Heart right ventricle (tissue), 16 donors: ENCODE results near the gene ERF. TPM values are rescaled to one million over a fixed set of nuclear protein-coding genes. Genes with fewer than 3 reads are reported as not detected.
A peak's percentile ranks its signal among the peaks of the same experiment; 100 is the strongest.

Experiments
- ATAC-seq, 8 donors: fragments of 200-7000 bp; cut with Tn5 transposase; one replicate each; pipeline ENCODE4 v1.9.1; 2020; ENCODE audit warnings: mild to moderate bottlenecking in 8 of 8, moderate library complexity in 8 of 8, moderate number of reproducible peaks in 1 of 8
- DNase-seq, 2 donors: peaks; one replicate each; pipeline ENCODE4 v3.0.0-alpha.2; 2020
- H3K27ac ChIP-seq, 10 donors: fragments of 200-600 bp; sonication (generic) in 2 of 10; one replicate each; pipeline versions ENCODE4 v1.5.0 to v1.8.0; 2020 to 2022; ENCODE audit warnings: mild to moderate bottlenecking in 3 of 10
- H3K27me3 ChIP-seq, 7 donors: fragments of 200-600 bp; one replicate each; pipeline ENCODE4 v1.8.0; 2021 to 2022; ENCODE audit warnings: mild to moderate bottlenecking in 2 of 7
- H3K36me3 ChIP-seq, 9 donors: fragments of 200-600 bp; sonication (generic) in 1 of 9; one replicate each; pipeline versions ENCODE4 v1.5.0 to v1.8.0; 2020 to 2022; ENCODE audit warnings: mild to moderate bottlenecking in 2 of 9
- H3K4me1 ChIP-seq, 9 donors: fragments of 200-600 bp; sonication (generic) in 1 of 9; one replicate each; pipeline versions ENCODE4 v1.5.0 to v1.8.0; 2020 to 2022; ENCODE audit warnings: mild to moderate bottlenecking in 4 of 9
- H3K4me3 ChIP-seq, 10 donors: fragments of 200-600 bp; sonication (generic) in 2 of 10; one replicate each; pipeline versions ENCODE4 v1.5.0 to v1.8.0; 2020 to 2022; ENCODE audit warnings: mild to moderate bottlenecking in 7 of 10, moderate library complexity in 2 of 10
- H3K9me3 ChIP-seq, 11 donors: fragments of 200-600 bp in 10 of 11; sonication (generic) in 2 of 11; one replicate each; pipeline versions ENCODE4 v1.5.0 to v1.8.0; 2013 to 2022; ENCODE audit warnings: mild to moderate bottlenecking in 2 of 11, control low read depth in 1 of 11, moderate library complexity in 1 of 11
- WGBS, 2 donors: extraction: QIAGEN DNeasy Blood & Tissue Kit; methylation state at CpG; one replicate each; pipeline ENCODE4 v1.1.7; 2013; ENCODE audit warnings: inconsistent platforms in 1 of 2; 5-methylcytosine and 5-hydroxymethylcytosine counted together
- intact Hi-C, 10 donors: fragments of 100-400 bp; cut with DNase I; formaldehyde crosslinking; loops; one replicate each; pipeline versions ENCODE4 v1.11.1 to v1.14.2; 2022
- long read RNA-seq, 3 donors: library from polyadenylated mRNA; unstranded; transcript quantifications; one replicate each; pipeline ENCODE4 v2.0.0, GENCODE V29; 2020 to 2021
- polyA plus RNA-seq, 2 donors: library from polyadenylated mRNA; stranded (reverse); fragments of 200-250 nt; gene quantifications; one replicate each; pipeline ENCODE4 v1.2.3, GENCODE V29; 2013
- total RNA-seq, 10 donors: library from RNA; stranded (reverse); fragmentation: NEBNext Ultra II Directional in 3 of 10; extraction: Animal tissue kit (Norgen Biotek cat#: 25700) in 3 of 10; gene quantifications; one replicate each; pipeline versions ENCODE4 v1.2.1 to v1.2.4, GENCODE V29; 2021 to 2023
- TF ChIP-seq, protein P1 (sequence below), 9 donors: fragments of 200-600 bp; sonication (generic) in 2 of 9; IDR thresholded peaks; one replicate each; pipeline versions ENCODE4 v1.5.0 to v1.8.0; 2021 to 2022; ENCODE audit warnings: antibody characterized with exemption in 9 of 9, mild to moderate bottlenecking in 5 of 9, moderate library complexity in 1 of 9
- donor health status: Arrhythmogenic right ventricular cardiomyopathy.
- donor health status: ischemic (EF 13 %, LVEDD 7.1; RV severe dilation, severe dysfunction).
- donor health status: healthy with polysubstance abuse.
- donor health status: DM: no; HTN: yes; CAD: no.
- donor health status: DM: no; HTN: no; CAD: no.
- donor health status: ischemic (EF 25% LVEDD 6.9; RV normal size, moderate dysfunction).
- donor health status: ischemic (EF 25% LVEDD 5.7; RV mildly dilated, moderate dysfunction).
- donor health status: healthy.
- donor health status: DM: yes; HTN: yes; CAD: no.
- donor health status: Ischemic cardiomyopathy.
- donor health status: ischemic (EF 35%, LVEDD 5.7; RV mildly dilated, moderate dysfunction).
- donor health status: nonischemic (EF 11% LVEDD 7.7; RV severe dilation, severe dysfunction).
- donor health status: DM: yes; HTN: yes; CAD: no.
- donor health status: PGD.
- donor health status: ischemic (EF 29% LVEDD 5.4; RV normal size, mild dysfunction).
- donor health status: nonischemic (EF 23%, LVEDD 6.1; RV moderate dilation, normal function).

The ERF gene
- total RNA-seq (10 to 100 TPM; 29.8 to 40.2 (median 32.9) TPM), polyA plus RNA-seq (10 to 100 TPM; 31.8 to 49.0 TPM)
- long read RNA-seq, donor 1, partial matches to known transcripts, result 0 of 2 reads
- long read RNA-seq, donor 1, other reads (novel, unspliced or antisense), result 2 of 2 reads
- long read RNA-seq, donor 2, partial matches to known transcripts, result 0 of 1 reads
- long read RNA-seq, donor 2, other reads (novel, unspliced or antisense), result 0 of 1 reads
- long read RNA-seq, donor 3, result 0 reads

GRCh38 chr19:42254850-42255765 is at the start of gene ERF:
TSS of gene ERF (minus strand) at chr19:42255128. CDS start at chr19:42254999, 129 bp downstream.
- peak within 1 kb of the TSS; percentile 73 to 100 (median 98) for H3K4me3 ChIP-seq
- intact Hi-C loops, result loop anchor here in 5 of 10 donors (1.0 to 2.0 kb wide), 3 partner anchors 13 to 14 kb away; partner anchors contain the start of gene CIC (in 4 of the 5)
- WGBS, 2 donors, result 1 to 2% methylated on average over 43 to 75 of the region's 75 CpGs

GRCh38 chr19:42303876-42304275 is 48.9 kb upstream of the ERF start:
- Histone ChIP-seq H3K4me3 (no peak overlapping the region), H3K27ac (no peak overlapping the region), H3K4me1 (peaks cover 0 to 18% (median 8%) of the 10 kb centered on the region in 9 donors), H3K9me3 (no peaks in the 10 kb centered on the region), H3K27me3 (no peaks in the 10 kb centered on the region), H3K36me3 (no peaks in the 10 kb centered on the region)
- TF ChIP-seq, protein P1, sequence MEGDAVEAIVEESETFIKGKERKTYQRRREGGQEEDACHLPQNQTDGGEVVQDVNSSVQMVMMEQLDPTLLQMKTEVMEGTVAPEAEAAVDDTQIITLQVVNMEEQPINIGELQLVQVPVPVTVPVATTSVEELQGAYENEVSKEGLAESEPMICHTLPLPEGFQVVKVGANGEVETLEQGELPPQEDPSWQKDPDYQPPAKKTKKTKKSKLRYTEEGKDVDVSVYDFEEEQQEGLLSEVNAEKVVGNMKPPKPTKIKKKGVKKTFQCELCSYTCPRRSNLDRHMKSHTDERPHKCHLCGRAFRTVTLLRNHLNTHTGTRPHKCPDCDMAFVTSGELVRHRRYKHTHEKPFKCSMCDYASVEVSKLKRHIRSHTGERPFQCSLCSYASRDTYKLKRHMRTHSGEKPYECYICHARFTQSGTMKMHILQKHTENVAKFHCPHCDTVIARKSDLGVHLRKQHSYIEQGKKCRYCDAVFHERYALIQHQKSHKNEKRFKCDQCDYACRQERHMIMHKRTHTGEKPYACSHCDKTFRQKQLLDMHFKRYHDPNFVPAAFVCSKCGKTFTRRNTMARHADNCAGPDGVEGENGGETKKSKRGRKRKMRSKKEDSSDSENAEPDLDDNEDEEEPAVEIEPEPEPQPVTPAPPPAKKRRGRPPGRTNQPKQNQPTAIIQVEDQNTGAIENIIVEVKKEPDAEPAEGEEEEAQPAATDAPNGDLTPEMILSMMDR (IDR thresholded peaks at IDR 0.05), result no peak
- ATAC-seq (no peak), DNase-seq (no peak)
- WGBS, 2 donors, result 90 to 94% methylated on average over 8 of the region's 8 CpGs
- intact Hi-C loops, result no loop called here

More at GRCh38 chr19:42254850-42255765, at the start of gene ERF:
- Histone ChIP-seq H3K9me3 (no peaks in the 10 kb centered on the region), H3K4me1 (peaks cover 23 to 51% (median 42%) of the 10 kb centered on the region in 9 donors), H3K27me3 (no peaks in the 10 kb centered on the region), H3K27ac (peak within 1 kb of the TSS; percentile 96 to 100 (median 98)), H3K36me3 (peaks cover 0 to 4% (median 0%) of the 10 kb centered on the region in 9 donors)
- TF ChIP-seq, protein P1 (IDR thresholded peaks at IDR 0.05), result no peak
- DNase-seq (peak; percentile 94 to 96), ATAC-seq (peak; percentile 79 to 88 (median 82))

- Histone ChIP-seq H3K9me3 (no peaks in the 10 kb centered on the region), H3K36me3 (no peaks in the 10 kb centered on the region), H3K4me1 (peaks cover 0 to 18% (median 8%) of the 10 kb centered on the region in 9 donors), H3K27me3 (no peaks in the 10 kb centered on the region), H3K27ac (no peak overlapping the region), H3K4me3 (peak overlapping the region in 5 of 10 donors; percentile 40 to 66 (median 63))
- 65 to 72% methylated on average over 11 of the region's 11 CpGs for WGBS, 2 donors
- no peak for ATAC-seq
- TF ChIP-seq, protein P1 (IDR thresholded peaks at IDR 0.05), result no peak
- intact Hi-C loops, result no loop called here
- DNase-seq, result no peak
Observed at GRCh38 chr19:42303101-42303464, 48.2 kb upstream of the ERF start.

DNA sequence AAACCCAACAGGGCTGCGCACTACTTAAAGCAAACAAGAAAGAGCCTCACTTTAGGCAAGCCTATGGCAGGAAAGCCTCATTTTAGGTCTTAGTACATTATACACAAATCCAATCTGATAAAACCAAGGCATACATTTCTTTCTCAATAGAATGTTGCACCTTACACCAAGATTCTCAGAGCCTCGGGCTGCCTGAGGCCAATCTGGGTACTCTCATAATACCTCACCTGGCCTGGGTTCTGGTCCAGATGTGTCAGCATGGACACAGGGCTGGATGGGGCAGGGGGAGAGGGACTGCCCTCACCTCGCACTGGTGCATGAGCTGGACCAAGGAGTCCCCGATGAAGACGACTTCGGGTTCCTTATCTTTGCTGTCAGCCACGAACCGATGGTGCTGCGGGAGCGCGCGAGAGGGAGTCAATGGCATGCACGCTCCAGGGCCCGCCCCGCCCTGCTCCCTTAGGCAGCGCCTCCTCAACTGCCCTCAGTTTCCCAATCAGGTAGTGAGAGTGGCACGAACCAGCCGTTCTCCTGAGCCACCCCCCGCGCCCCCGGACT is 46.8 kb upstream of the ERF start, which contains the start of gene PRR19:
PRR19 (plus strand) TSS at position 487 of the 558 bp plus-strand sequence. CDS start 7,453 bp downstream, outside the sequence.
- Histone ChIP-seq H3K36me3 (peaks cover 0 to 5% (median 0%) of the 10 kb centered on the region in 9 donors), H3K4me3 (peak within 1 kb of the TSS; percentile 40 to 69 (median 60)), H3K27me3 (no peaks in the 10 kb centered on the region), H3K27ac (peak within 1 kb of the TSS in 6 of 10 donors; percentile 25 to 66 (median 44)), H3K9me3 (no peaks in the 10 kb centered on the region), H3K4me1 (peaks cover 0 to 18% (median 8%) of the 10 kb centered on the region in 9 donors)
- WGBS, 2 donors, result 7 to 8% methylated on average over 21 of the region's 21 CpGs
- DNase-seq (no peak), ATAC-seq (peak in 5 of 8 donors; percentile 1 to 33 (median 5))
- intact Hi-C loops, result no loop called here
- TF ChIP-seq, protein P1 (IDR thresholded peaks at IDR 0.05), result no peak
